HG03108 (cell line): ENCODE data around the gene RAC2.

Experiments
- ATAC-seq: cut with Tn5 transposase; IDR thresholded peaks from one replicate; pipeline ENCODE4 v1.9.1; 2021; ENCODE audit warnings: moderate library complexity; ENCODE audit not compliant: unreplicated experiment

Gene RAC2

GRCh38 chr22:37192204-37192603 lies 51.9 kb downstream of the RAC2 start:
- ATAC-seq, result no peak

- ATAC-seq, result no peak
Measured at GRCh38 chr22:37190262-37190780, 53.7 kb downstream of the RAC2 start.

- ATAC-seq, result no peak
Measured at GRCh38 chr22:37188901-37189466, 55.1 kb downstream of the RAC2 start.

GRCh38 chr22:37187891-37188761 lies 55.9 kb downstream of the RAC2 start, which contains the start of gene C1QTNF6:
C1QTNF6 (minus strand) TSS chr22:37188247; CDS start chr22:37188213, 34 bp downstream.
- no peak for ATAC-seq

GRCh38 chr22:37187552-37187890 lies 56.5 kb downstream of the RAC2 start:
- ATAC-seq, result no peak

GRCh38 chr22:37186997-37187522 lies 57.0 kb downstream of the RAC2 start:
- ATAC-seq, result no peak

- no peak for ATAC-seq
Measured at GRCh38 chr22:37186228-37186996, 57.7 kb downstream of the RAC2 start.

- ATAC-seq, result no peak
Measured at GRCh38 chr22:37185646-37186227, 58.3 kb downstream of the RAC2 start.

- no peak for ATAC-seq
Measured at GRCh38 chr22:37184816-37185541, 59.1 kb downstream of the RAC2 start.

GRCh38 chr22:37184380-37184755 lies 59.7 kb downstream of the RAC2 start:
- no peak for ATAC-seq

GRCh38 chr22:37183432-37184379 lies 60.4 kb downstream of the RAC2 start:
- no peak for ATAC-seq

GRCh38 chr22:37182949-37183245 lies 61.2 kb downstream of the RAC2 start:
- ATAC-seq, result no peak

GRCh38 chr22:37182101-37182948 lies 61.7 kb downstream of the RAC2 start:
- ATAC-seq, result no peak

GRCh38 chr22:37181681-37182080 lies 62.4 kb downstream of the RAC2 start:
- no peak for ATAC-seq

- no peak for ATAC-seq
Measured at GRCh38 chr22:37180531-37181231, 63.4 kb downstream of the RAC2 start.

- ATAC-seq, result no peak
Measured at GRCh38 chr22:37179622-37180420, 64.2 kb downstream of the RAC2 start.

GRCh38 chr22:37179126-37179470 lies 65.0 kb downstream of the RAC2 start:
- no peak for ATAC-seq
